Epithelial cell of esophagus (primary cell): ENCODE measurements around the gene SLC5A3.

ENCODE experiments used
- DNase-seq: peaks from one replicate; pipeline ENCODE4 v3.0.0; 2010; ENCODE audit warnings: low read depth
- H3K4me3 ChIP-seq: 2 replicates; pipeline ENCODE4 v1.5.1; 2011; ENCODE audit warnings: mild to moderate bottlenecking, low read length, control low read depth
- TF ChIP-seq, protein P1 (sequence below): IDR thresholded peaks from 2 replicates; pipeline ENCODE4 v1.5.1; 2011; ENCODE audit warnings: low read depth, mild to moderate bottlenecking, low read length, control low read depth, inconsistent platforms; ENCODE audit not compliant: insufficient read depth; ENCODE audit errors: missing control alignments

Gene SLC5A3

DNA sequence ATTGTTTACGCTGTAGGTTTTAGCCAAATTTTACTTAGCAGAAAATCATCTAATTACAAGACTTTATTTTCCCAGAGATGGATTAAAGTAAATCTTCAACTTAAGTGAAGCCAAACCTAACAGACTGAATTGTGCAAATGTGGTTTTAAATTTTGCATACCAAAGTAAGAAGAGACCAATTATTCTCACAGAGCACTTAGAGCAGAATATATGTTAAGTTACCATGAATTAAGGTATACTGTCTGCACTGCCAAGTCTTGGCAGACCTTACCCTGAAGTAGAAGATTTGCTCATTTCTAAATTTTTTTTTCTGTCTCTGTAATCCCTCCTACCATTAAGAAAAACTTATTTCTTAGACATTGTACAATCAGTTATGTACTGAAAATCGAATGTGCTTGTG lies 24.1 kb downstream of the SLC5A3 start:
- TF ChIP-seq, protein P1, sequence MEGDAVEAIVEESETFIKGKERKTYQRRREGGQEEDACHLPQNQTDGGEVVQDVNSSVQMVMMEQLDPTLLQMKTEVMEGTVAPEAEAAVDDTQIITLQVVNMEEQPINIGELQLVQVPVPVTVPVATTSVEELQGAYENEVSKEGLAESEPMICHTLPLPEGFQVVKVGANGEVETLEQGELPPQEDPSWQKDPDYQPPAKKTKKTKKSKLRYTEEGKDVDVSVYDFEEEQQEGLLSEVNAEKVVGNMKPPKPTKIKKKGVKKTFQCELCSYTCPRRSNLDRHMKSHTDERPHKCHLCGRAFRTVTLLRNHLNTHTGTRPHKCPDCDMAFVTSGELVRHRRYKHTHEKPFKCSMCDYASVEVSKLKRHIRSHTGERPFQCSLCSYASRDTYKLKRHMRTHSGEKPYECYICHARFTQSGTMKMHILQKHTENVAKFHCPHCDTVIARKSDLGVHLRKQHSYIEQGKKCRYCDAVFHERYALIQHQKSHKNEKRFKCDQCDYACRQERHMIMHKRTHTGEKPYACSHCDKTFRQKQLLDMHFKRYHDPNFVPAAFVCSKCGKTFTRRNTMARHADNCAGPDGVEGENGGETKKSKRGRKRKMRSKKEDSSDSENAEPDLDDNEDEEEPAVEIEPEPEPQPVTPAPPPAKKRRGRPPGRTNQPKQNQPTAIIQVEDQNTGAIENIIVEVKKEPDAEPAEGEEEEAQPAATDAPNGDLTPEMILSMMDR: no peak
- DNase-seq: no peak
- no peak overlapping the region for H3K4me3 ChIP-seq

DNA sequence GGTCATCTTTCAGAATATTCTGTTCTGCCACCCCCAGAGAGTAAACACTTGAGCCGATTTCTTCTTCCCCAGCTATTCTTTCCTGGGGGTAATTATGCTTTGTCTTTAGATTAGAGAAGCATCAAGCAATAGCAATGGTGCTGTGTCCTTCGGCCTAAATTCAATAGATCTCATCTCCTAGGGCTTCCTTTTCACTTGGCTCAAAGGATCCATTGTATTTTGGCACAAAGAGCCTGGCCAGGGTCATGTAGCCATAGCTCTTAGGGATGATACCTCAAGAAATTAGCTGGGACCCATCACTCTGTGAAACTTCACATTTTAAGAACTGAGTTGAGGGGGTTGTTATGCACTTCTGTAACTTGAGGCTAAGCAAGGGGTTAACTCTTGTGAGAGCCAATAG lies 27.0 kb downstream of the SLC5A3 start:
- TF ChIP-seq, protein P1: no peak
- no peak overlapping the region for H3K4me3 ChIP-seq
- no peak for DNase-seq

DNA sequence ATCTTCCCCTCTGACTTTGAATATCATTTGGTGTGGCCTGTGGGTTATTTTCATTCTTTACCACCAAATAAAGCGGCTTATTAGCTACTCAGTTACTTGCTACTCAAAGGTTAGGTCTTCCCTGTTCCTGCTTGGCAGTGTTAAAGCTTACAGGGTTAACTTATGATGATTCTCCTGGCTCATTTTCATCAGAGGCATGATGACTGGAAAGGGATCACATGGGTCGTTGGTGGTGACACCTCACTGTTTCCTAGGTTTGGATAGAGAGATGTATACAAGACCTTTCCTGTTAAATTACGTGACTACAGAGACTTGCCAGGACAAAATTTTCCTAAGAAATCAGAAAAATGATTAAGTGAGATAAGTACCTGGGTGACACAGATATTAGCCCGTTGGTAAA lies 27.4 kb downstream of the SLC5A3 start:
- TF ChIP-seq, protein P1: no peak
- peak; percentile 12 for DNase-seq
- no peak overlapping the region for H3K4me3 ChIP-seq

DNA sequence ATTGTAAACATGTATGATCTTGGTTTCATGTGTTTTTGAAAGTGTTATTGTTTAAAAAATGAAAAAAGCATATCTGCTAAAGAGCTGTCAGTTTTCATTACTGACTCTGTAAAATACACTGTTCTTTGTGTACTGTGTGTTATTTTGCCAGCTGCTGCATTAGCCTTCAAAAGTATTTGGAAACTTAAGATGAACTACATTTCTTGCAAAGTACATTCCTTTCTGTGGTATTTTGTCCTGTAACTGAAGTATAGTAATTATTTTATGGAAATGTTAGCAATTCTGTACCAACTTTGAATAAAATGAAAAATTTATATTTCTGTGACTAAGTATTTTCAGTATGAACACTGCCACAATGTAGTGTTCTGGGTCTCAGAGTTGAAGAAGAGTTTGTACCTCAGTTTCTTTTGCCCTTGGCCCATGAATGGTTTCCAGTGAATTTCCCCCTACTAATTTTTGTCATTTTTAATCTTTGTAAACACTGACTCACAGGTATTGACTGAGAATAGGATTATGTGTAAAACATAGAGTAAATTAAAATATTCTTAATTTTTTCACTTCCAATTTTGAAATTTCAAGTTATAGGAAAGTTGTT lies 32.7 kb downstream of the SLC5A3 start:
- DNase-seq: no peak
- TF ChIP-seq, protein P1: no peak
- H3K4me3 ChIP-seq: no peak overlapping the region

DNA sequence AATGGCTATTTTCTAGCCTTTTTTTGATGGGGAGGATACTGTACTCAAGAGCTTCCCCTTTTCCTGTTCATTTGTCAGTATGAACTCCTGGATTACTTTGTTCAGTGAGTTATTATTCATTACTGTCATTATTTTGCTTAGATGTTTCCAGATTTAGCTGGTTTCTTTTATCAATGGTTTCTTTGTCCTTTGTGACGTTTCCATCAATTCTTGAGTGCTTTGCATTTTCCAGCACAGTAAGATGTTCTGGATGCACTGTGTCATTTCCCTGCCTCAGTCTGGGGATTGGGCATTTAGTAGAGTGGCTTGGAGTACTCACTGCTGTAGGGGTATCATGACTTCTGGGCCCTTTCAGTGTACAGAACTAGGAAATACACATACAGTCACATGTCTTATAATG lies 34.2 kb downstream of the SLC5A3 start:
- TF ChIP-seq, protein P1: no peak
- no peak for DNase-seq
- no peak overlapping the region for H3K4me3 ChIP-seq

DNA sequence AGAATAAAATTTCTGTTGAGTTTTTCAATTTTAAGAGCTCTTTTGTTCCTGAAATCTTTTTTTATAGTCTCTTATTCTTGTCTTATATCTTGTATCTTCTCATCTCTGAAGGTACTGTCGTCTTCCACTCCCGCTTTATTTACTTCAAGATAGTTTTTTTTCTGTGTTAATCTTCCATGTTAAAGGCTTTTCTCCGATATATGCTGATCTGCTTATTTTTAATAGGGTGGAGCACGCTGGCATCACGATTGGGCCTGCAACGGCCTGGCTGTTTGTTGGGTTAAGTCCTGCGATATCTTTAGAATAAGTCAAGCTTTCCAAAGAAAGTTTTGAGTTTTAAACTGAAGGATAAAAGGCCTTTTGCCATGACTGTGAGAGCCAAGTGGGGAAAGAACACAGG lies 35.7 kb downstream of the SLC5A3 start:
- no peak overlapping the region for H3K4me3 ChIP-seq
- DNase-seq: no peak
- TF ChIP-seq, protein P1: no peak

DNA sequence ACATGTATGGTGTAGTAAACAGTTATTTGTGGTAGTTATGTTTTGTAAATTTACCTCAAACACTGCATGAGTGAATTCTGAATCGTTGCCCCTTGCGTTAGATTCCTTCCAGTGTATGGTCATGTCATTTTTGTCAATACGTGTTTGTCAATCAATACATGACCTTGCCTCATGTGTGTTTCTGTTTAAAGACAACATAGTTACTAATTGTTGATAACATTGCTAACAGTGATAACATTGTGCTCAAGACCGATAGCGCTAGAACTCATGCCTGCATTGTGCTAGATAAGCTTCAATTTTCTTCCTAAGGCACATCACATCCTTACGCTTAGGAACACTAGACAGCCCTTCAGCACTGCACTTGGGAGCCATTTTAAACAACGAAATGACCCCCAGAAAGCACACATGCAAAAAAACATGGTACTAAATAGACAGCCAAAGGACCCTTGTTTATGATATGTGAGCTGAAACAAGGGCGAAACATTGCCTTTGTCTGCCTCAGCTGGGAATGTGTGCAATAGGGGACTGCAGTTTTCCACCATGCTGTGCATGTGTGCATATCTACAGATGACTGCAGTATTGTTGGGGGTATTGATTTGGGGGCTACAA lies 37.3 kb downstream of the SLC5A3 start:
- H3K4me3 ChIP-seq: no peak overlapping the region
- TF ChIP-seq, protein P1: no peak
- no peak for DNase-seq
